Right lobe of liver (tissue), 4 donors: ENCODE results near the gene PLRG1.

ENCODE experiments used
- CTCF ChIP-seq, 4 donors: fragments of 200-600 bp in 3 of 4; fragments of 450-650 bp in 1 of 4; IDR thresholded peaks; one replicate each; pipeline versions ENCODE4 v1.5.1 to v1.8.0; 2016 to 2022; ENCODE audit warnings: antibody characterized with exemption in 4 of 4, mild to moderate bottlenecking in 2 of 4
- POLR2A ChIP-seq: fragments of 450-650 bp; IDR thresholded peaks from one replicate; pipeline ENCODE4 v1.6.1; 2017; ENCODE audit warnings: antibody characterized with exemption, mild to moderate bottlenecking
- donor health status: DM: no; HTN: no; CAD: no.
- donor health status: DM: no; HTN: no; CAD: no.
- donor health status: DM: no; HTN: yes; CAD: no.

- TF ChIP-seq CTCF (IDR thresholded peaks at IDR 0.05) (no peak), POLR2A (peak; percentile 60)
Measured at GRCh38 chr4:154588198-154588597, 38.0 kb upstream of the PLRG1 start.
